ENCODE data around the gene CARNS1.
"Not testable (repeated sequence)": the region's sequence is repeated elsewhere in the genome, so short reads cannot be mapped to it uniquely, and the experiment has no call there.

Gene CARNS1

DNA sequence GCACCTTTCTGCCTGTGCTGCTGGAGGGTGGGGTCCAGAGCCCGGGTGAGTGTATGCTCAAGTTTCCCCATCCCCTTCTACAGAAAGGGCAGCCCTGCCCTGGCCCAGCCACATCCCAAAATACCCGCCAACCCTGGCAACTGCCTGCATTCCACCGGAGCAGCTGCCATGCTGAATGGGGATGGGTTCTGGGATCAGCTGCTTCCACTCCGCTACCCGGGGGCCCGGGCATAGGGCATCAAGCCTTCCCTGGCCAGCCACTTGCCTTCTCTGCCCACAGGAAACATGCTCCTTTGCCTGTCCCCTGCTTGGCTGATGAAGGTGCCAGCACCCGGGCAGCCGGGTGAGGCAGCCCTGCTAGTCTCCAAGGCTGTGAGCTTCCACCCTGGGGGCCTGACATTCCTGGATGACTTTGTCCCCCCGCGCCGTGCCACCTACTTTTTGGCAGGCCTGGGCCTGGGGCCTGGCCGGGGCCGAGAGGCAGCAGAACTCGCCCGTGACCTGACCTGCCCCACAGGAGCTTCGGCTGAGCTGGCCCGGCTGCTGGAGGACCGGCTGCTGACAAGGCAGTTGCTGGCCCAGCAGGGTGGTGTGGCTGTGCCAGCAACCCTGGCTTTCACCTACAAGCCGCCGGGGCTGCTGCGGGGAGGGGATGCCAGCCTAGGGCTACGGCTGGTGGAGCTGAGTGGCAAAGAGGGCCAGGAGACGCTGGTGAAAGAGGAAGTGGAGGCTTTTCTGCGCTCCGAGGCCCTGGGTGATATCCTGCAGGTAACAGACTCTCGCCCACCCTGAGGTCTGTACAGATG lies 3.2 kb downstream of the CARNS1 start:
- Histone ChIP-seq H3K36me3 (ENCODE audit: control insufficient read depth, low read depth, low read length) (no peaks in the 10 kb centered on the region), H3K9me3 (ENCODE audit: control insufficient read depth, low read depth, low read length) (no peaks in the 10 kb centered on the region), H3K27ac (ENCODE audit: low read length) (no peak overlapping the region), H3K27me3 (ENCODE audit: control insufficient read depth, insufficient read depth, low read length) (peaks cover 19% of the 10 kb centered on the region), H3K4me1 (ENCODE audit: control insufficient read depth, low read depth, low read length) (no peaks in the 10 kb centered on the region), H3K9ac (ENCODE audit: low read length) (no peak overlapping the region), H3K4me3 (ENCODE audit: low read length) (no peak overlapping the region)

DNA sequence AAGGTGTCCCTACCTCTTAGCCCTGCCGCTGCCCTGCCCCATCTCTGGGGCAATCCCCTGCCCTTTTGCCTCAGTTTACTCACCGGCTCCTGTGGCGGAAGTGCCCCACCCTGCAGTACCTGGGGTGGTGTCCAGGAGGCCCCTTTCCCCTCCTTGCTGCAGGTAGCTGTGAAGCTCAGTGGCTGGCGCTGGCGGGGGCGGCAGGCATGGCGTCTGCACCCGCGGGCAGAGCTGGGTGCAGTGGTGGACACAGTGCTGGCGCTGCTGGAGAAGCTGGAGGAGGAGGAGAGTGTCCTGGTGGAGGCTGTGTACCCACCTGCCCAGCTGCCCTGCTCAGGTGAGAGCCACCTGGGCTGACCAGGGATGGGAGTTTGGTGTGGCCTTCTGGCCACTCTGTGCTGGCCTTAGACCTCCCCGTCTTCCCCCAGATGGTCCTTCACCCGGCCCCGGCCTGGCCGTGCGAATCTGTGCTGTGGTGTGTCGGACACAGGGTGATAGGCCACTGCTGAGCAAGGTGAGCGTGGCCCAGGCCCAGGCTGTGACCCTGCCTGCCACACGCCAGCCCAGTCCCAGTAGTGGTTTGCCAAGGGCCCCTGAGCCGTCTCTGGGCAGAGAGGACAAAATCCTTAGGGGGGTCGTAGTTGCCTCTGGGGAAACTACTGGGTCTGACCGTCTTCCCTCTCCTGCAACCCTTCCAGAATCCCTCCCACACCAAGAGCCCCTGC lies 4.0 kb downstream of the CARNS1 start:
- no peak overlapping the region for H3K4me3 ChIP-seq (ENCODE audit: low read length)
- peaks cover 19% of the 10 kb centered on the region for H3K27me3 ChIP-seq (ENCODE audit: control insufficient read depth, insufficient read depth, low read length)
- no peaks in the 10 kb centered on the region for H3K9me3 ChIP-seq (ENCODE audit: control insufficient read depth, low read depth, low read length)
- H3K9ac ChIP-seq (ENCODE audit: low read length), result no peak overlapping the region
- no peaks in the 10 kb centered on the region for H3K36me3 ChIP-seq (ENCODE audit: control insufficient read depth, low read depth, low read length)
- H3K4me1 ChIP-seq (ENCODE audit: control insufficient read depth, low read depth, low read length), result no peaks in the 10 kb centered on the region
- H3K27ac ChIP-seq (ENCODE audit: low read length), result no peak overlapping the region

DNA sequence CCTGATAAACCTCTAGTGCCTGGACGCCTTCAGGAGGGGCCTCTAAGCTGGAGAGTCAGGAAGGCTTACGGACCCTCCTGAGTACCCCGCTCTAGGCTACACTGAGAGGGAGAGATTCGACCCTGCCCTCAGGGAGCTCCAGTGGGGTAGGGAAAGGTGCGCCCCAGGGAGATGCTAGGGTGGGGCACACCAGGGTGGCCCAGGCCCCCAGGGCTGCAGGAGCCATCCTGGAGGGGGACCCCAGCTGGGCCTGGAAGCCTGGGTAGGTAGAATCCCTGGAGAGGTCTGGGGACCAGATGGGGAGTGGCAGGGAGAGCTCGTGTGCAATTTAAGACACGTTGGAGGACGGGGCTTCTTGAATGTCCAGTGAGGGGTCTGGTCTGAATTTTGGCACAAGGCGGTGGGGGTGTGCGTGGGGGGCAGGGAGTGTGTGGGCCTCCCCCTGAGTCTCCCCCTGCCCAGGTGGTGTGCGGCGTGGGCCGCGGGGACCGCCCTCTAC lies 4.7 kb downstream of the CARNS1 start:
- peak overlapping the region; percentile 27 for H3K9ac ChIP-seq (ENCODE audit: low read length)
- no peaks in the 10 kb centered on the region for H3K4me1 ChIP-seq (ENCODE audit: control insufficient read depth, low read depth, low read length)
- H3K36me3 ChIP-seq (ENCODE audit: control insufficient read depth, low read depth, low read length), result no peaks in the 10 kb centered on the region
- no peak overlapping the region for H3K27ac ChIP-seq (ENCODE audit: low read length)
- no peaks in the 10 kb centered on the region for H3K9me3 ChIP-seq (ENCODE audit: control insufficient read depth, low read depth, low read length)
- H3K4me3 ChIP-seq (ENCODE audit: low read length), result peak overlapping the region; percentile 47
- H3K27me3 ChIP-seq (ENCODE audit: control insufficient read depth, insufficient read depth, low read length), result peaks cover 13% of the 10 kb centered on the region

DNA sequence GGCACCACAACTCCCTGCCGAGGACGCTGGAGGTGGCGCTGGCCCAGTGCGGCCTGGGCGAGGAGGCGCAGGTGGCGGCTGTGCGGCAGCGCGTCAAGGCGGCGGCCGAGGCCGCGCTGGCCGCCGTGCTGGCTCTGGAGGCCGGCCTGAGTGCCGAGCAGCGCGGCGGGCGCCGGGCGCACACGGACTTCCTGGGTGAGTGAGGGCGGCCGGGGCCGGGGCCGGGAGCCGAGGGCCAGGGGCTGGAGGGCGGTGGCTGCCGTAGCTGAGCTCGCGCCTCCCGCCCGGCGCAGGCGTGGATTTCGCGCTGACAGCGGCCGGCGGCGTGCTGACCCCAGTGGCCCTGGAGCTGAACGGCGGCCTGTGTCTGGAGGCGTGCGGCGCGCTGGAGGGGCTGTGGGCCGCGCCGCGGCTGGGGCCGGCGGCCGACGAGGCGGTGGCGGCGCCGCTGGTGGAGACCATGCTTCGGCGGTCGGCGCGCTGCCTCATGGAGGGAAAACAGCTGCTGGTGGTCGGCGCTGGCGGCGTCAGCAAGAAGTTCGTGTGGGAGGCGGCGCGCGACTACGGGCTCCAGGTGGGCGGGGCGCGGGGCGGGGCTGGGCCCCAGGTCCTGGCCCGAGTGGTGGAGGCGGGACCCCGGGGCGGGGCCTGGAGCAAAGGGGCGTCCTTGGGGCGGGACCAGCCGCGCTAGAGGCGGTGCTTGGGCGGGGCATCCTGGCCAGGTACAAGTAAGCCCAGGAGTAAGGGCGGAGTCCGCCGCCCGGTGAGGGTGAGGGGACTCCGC lies 5.4 kb downstream of the CARNS1 start:
- Histone ChIP-seq H3K4me1 (ENCODE audit: control insufficient read depth, low read depth, low read length) (no peaks in the 10 kb centered on the region), H3K27ac (ENCODE audit: low read length) (no peak overlapping the region)

DNA sequence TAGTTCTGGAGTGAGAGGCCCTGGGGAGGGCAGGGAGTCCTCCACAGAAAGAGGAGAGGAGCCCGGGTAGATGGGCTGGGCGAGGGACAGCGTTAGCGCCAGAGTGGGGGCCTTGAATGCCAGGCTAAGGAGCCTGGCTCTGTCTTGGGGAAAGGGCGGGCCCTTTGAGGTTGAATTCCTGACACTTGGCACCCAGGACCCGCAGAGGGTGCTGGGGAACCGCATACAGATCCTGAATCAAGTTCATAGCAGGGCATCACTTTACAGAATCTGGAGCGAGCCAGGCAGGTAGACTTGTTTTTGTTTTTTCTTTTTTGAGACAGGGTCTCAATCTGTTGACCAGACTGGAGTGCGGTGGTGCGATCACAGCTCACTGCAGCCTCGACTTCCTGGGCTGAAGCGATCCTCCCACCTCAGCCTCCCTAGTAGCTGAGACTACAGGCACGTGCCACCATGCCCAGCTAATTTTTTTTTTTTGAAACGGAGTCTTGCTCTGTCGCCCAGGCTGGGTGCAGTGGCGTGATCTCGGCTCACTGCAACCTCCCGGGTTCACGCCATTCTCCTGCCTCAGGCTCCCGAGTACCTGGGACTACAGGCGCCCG lies 6.1 kb downstream of the CARNS1 start:
- no peaks in the 10 kb centered on the region for H3K4me1 ChIP-seq (ENCODE audit: control insufficient read depth, low read depth, low read length)
- peaks cover 9% of the 10 kb centered on the region for H3K27me3 ChIP-seq (ENCODE audit: control insufficient read depth, insufficient read depth, low read length)
- H3K9me3 ChIP-seq (ENCODE audit: control insufficient read depth, low read depth, low read length), result no peaks in the 10 kb centered on the region
- H3K9ac ChIP-seq (ENCODE audit: low read length), result no peak overlapping the region
- peak overlapping the region; percentile 28 for H3K4me3 ChIP-seq (ENCODE audit: low read length)
- H3K27ac ChIP-seq (ENCODE audit: low read length), result no peak overlapping the region
- no peaks in the 10 kb centered on the region for H3K36me3 ChIP-seq (ENCODE audit: control insufficient read depth, low read depth, low read length)

More for the DNA sequence above, 5.4 kb downstream of the CARNS1 start:
- peaks cover 11% of the 10 kb centered on the region for H3K27me3 ChIP-seq (ENCODE audit: control insufficient read depth, insufficient read depth, low read length)
- peak overlapping the region; percentile 47 for H3K4me3 ChIP-seq (ENCODE audit: low read length)
- no peaks in the 10 kb centered on the region for H3K36me3 ChIP-seq (ENCODE audit: control insufficient read depth, low read depth, low read length)
- H3K9me3 ChIP-seq (ENCODE audit: control insufficient read depth, low read depth, low read length), result no peaks in the 10 kb centered on the region
- peak overlapping the region; percentile 27 for H3K9ac ChIP-seq (ENCODE audit: low read length)

DNA sequence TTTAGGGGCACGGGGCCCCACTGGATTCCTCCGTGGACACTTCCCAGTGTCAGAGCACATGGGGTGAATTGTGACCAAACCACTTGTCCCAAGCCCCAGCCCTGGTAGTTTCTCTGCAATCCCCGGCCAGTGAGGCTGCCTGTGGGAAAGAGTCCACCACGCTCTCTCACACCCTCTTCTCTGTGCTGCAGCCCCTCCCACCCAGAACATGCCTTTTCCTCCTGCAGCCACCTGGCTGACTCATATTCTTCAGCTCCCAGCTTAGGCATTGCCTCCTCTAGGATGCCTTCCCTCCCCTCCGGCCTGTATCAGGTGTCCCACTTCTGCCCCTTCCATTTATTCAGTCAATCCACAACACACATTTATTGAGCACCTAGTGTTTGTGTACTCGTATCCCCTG lies 7.4 kb downstream of the CARNS1 start:
- no peaks in the 10 kb centered on the region for H3K9me3 ChIP-seq (ENCODE audit: control insufficient read depth, low read depth, low read length)
- no peak overlapping the region for H3K4me3 ChIP-seq (ENCODE audit: low read length)
- H3K27ac ChIP-seq (ENCODE audit: low read length), result no peak overlapping the region
- H3K4me1 ChIP-seq (ENCODE audit: control insufficient read depth, low read depth, low read length), result no peaks in the 10 kb centered on the region
- H3K27me3 ChIP-seq (ENCODE audit: control insufficient read depth, insufficient read depth, low read length), result peaks cover 9% of the 10 kb centered on the region
- H3K9ac ChIP-seq (ENCODE audit: low read length), result no peak overlapping the region
- H3K36me3 ChIP-seq (ENCODE audit: control insufficient read depth, low read depth, low read length), result no peaks in the 10 kb centered on the region

DNA sequence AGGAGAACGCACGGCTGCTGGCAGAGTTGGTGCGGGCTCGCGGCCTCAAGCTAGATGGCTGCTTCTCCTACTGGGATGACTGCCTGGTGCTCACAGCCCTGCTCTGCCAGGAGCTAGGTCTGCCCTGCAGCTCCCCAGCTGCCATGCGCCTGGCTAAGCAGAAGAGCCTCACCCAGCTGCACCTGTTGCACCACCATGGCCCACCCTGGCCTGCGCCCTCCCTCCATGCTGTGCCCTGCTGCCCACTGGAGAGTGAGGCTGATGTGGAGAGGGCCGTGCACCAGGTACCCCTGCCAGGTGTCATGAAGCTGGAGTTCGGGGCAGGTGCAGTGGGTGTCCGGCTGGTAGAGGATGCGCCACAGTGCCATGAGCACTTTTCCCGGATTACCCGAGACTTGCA lies 8.0 kb downstream of the CARNS1 start:
- Histone ChIP-seq H3K27ac (ENCODE audit: low read length) (no peak overlapping the region), H3K4me3 (ENCODE audit: low read length) (no peak overlapping the region), H3K27me3 (ENCODE audit: control insufficient read depth, insufficient read depth, low read length) (peaks cover 9% of the 10 kb centered on the region), H3K9me3 (ENCODE audit: control insufficient read depth, low read depth, low read length) (no peaks in the 10 kb centered on the region), H3K36me3 (ENCODE audit: control insufficient read depth, low read depth, low read length) (no peaks in the 10 kb centered on the region), H3K4me1 (ENCODE audit: control insufficient read depth, low read depth, low read length) (no peaks in the 10 kb centered on the region), H3K9ac (ENCODE audit: low read length) (no peak overlapping the region)

DNA sequence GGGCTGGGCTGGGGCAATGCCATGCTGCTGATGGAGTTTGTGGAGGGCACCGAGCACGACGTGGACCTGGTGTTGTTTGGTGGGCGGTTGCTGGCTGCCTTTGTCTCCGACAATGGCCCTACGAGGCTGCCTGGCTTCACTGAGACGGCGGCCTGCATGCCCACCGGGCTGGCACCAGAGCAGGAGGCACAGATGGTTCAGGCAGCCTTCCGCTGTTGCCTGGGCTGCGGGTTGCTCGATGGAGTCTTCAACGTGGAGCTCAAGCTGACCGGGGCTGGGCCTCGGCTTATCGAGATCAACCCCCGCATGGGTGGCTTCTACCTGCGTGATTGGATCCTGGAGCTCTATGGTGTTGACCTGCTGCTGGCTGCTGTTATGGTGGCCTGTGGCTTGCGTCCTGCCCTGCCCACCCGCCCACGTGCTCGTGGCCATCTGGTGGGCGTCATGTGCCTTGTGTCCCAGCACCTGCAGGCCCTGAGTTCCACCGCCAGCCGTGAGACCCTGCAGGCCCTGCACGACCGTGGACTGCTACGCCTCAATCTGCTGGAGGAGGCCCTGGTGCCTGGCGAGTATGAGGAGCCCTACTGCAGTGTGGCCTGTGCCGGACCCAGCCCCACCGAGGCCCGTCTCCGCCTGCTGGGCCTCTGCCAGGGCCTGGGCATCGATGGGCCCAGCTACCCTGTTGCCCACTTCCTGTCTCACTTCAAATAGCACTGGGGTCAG lies 8.6 kb downstream of the CARNS1 start:
- Histone ChIP-seq H3K4me1 (ENCODE audit: control insufficient read depth, low read depth, low read length) (no peaks in the 10 kb centered on the region), H3K9ac (ENCODE audit: low read length) (no peak overlapping the region), H3K4me3 (ENCODE audit: low read length) (no peak overlapping the region), H3K9me3 (ENCODE audit: control insufficient read depth, low read depth, low read length) (no peaks in the 10 kb centered on the region), H3K27ac (ENCODE audit: low read length) (no peak overlapping the region), H3K36me3 (ENCODE audit: control insufficient read depth, low read depth, low read length) (no peaks in the 10 kb centered on the region), H3K27me3 (ENCODE audit: control insufficient read depth, insufficient read depth, low read length) (peaks cover 9% of the 10 kb centered on the region)

DNA sequence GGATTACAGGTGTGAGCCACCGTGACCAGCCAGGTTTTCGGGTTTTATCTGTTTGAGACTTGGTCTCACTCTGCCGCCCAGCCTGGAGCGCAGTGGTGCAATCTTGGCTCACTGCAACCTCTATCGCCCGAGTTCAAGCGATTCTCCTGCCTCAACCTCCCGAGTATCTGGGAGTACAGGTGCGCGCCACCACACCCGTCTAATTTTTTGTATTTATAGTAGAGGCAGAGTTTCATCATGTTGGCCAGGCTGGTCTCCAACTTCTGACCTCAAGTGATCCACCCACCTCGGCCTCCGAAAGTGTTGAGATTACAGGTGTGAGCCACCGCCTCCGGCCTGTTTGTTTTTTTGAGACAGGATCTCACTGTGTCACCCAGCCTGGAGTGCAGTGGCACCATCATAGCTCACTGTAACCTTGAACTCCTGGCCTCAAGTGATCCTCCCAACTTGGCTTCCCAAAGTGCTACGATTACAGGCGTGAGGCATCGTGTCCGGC lies 11.9 kb downstream of the CARNS1 start:
- H3K4me1 ChIP-seq (ENCODE audit: control insufficient read depth, low read depth, low read length); H3K27me3 ChIP-seq (ENCODE audit: control insufficient read depth, insufficient read depth, low read length); H3K36me3 ChIP-seq (ENCODE audit: control insufficient read depth, low read depth, low read length); H3K27ac ChIP-seq (ENCODE audit: low read length); H3K9me3 ChIP-seq (ENCODE audit: control insufficient read depth, low read depth, low read length): not testable (repeated sequence)
- Histone ChIP-seq H3K4me3 (ENCODE audit: low read length) (peak overlapping the region; percentile 92), H3K9ac (ENCODE audit: low read length) (peak overlapping the region; percentile 65)

DNA sequence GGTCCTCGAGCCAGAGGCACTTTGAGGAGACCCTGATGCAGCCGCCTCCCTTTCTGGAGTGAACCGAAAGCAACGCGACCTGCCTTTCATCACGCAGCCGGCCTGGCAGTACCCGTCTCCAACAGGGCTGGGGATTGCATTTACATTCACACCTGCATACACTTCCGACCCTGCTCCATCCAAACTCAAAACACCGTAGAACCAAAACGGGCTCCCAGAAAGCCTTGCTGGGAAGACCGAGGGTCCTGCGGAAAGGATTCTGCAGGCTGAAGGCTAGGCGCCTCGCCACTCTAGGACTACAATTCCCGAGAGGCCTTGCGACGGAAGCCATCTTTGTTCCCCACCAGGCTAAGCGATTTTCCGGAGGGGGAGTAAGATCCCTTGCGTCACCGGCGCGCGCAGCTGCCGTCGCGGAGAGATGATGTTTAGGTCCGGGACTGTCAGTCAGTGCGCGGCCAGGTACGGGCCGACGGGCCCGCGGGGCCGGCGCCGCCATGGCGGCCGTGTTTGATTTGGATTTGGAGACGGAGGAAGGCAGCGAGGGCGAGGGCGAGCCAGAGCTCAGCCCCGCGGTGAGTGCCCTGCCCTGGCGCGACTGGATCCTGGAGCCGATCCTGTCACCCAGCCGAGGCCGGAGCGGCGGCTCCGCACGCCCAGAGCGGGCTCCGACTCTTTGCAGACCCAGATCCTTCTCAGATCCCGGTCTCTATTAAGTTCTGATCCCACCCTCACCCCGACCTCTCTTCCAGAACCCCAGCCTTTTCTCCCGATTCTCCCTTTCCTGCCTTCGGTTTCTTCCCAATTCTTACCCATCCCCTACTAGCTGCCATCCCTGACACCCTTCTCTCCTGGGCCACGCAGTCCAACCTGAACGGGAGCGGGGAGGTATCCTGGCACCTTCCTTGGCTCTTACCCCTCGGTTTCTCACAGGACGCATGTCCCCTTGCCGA lies 12.8 kb downstream of the CARNS1 start, which contains the start of gene RPS6KB2:
RPS6KB2 (plus strand) TSS at position 443 of the 950 bp plus-strand sequence; CDS start at position 495, 52 bp downstream.
- Histone ChIP-seq H3K27me3 (ENCODE audit: control insufficient read depth, insufficient read depth, low read length) (no peaks in the 10 kb centered on the region), H3K4me3 (ENCODE audit: low read length) (peak within 1 kb of the TSS; percentile 92), H3K9me3 (ENCODE audit: control insufficient read depth, low read depth, low read length) (no peaks in the 10 kb centered on the region), H3K4me1 (ENCODE audit: control insufficient read depth, low read depth, low read length) (no peaks in the 10 kb centered on the region), H3K27ac (ENCODE audit: low read length) (no peak within 1 kb of the TSS), H3K36me3 (ENCODE audit: control insufficient read depth, low read depth, low read length) (peaks cover 7% of the 10 kb centered on the region), H3K9ac (ENCODE audit: low read length) (peak within 1 kb of the TSS; percentile 80)

Data from iPS-18a (cell line).